Measurements from ENCODE around the gene ZBED5. TPM values are rescaled to one million over a fixed set of nuclear protein-coding genes. Genes with fewer than 3 reads are reported as not detected.

The ZBED5 gene
- total and polyA plus RNA-seq, 9 of the 15 experiments (the other 6 are each of a cell fraction or from before 2014, with no cell fraction given) = 12.4 to 70.7 (median 26.8) TPM

GRCh38 chr11:10809373-10810160 lies 48.3 kb downstream of the ZBED5 start (continued):
- TF ChIP-seq ZBTB26 (CRISPR knock-in tag; IDR thresholded peaks at IDR 0.05) (no peak), ELK1 (CRISPR knock-in tag; IDR thresholded peaks at IDR 0.05) (no peak), TCF15 (CRISPR knock-in tag; IDR thresholded peaks at IDR 0.05) (no peak), THRB (CRISPR knock-in tag; conservative IDR thresholded peaks at IDR 0.05) (no peak), KLF13 (tag; IDR thresholded peaks at IDR 0.05; ENCODE audit: borderline replicate concordance, low read depth) (no peak), ZBED1 (IDR thresholded peaks at IDR 0.05) (no peak), ZBTB17 (CRISPR knock-in tag; IDR thresholded peaks at IDR 0.05) (no peak; the same call in 1 of the 2 replicates), ZNF79 (CRISPR knock-in tag; IDR thresholded peaks at IDR 0.05; ENCODE audit: low read depth) (no peak), CTCFL (IDR thresholded peaks at IDR 0.05; ENCODE audit: borderline replicate concordance, insufficient read depth, low read depth, low read length, poor library complexity, severe bottlenecking) (no peak), SMAD3 (CRISPR knock-in tag; conservative IDR thresholded peaks at IDR 0.05) (no peak), ZNF395 (CRISPR knock-in tag; IDR thresholded peaks at IDR 0.05) (no peak), VEZF1 (CRISPR knock-in tag; IDR thresholded peaks at IDR 0.05) (no peak; the same call in 1 of the 2 replicates), POLR2H (tag; IDR thresholded peaks at IDR 0.05; ENCODE audit: low read depth) (no peak), SPI1 (IDR thresholded peaks at IDR 0.05; ENCODE audit: borderline replicate concordance, low read depth, low read length) (no peak), SMC3 (conservative IDR thresholded peaks at IDR 0.05; ENCODE audit: insufficient read depth, low read depth, low read length) (no peak), NR1H2 (CRISPR knock-in tag; IDR thresholded peaks at IDR 0.05) (no peak)
